Measurements from ENCODE around the gene TMED5.
"Not testable (repeated sequence)": the region's sequence is repeated elsewhere in the genome, so short reads cannot be mapped to it uniquely, and the experiment has no call there.

Gene TMED5

DNA sequence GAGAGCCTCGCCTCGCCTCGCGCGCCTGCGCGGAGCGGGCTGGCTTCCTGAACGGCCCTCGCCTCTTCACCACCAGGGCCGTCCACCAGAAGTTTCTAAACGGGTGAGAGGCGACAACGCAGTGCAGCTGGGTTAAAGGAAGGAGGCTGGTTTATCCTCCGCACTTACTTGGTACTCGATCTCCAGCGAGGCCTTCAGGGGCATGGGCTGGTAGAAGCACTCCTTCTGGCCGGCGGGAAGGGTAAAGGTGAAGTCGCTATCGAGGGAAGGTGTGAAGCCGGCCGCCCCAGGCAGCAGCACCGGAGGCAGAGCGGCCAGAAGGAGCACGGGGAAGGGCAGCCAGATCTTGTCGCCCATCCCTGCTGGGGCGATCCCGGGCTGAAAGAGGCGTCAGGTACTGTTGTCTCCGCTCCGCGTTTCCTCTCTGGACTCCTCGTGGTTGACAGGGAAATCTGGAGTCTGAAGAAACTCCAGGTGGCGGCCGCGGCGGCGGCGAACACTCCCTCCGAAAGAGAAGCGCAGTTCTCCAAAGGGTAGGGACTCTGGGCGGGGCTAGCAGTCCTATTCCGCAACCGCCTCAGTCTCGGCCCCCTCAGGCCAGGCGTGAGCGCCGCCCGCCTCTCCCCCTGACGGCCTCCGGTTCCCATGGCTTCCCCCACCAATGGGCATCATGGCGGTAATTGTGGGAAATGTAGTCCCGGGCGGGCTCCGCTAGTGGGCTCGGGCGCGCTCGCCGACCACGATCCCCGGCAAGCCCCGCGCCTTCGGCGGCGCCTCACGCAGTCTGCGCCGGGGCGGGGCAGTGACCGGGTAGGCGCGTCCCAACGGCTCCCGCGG is at the start of gene TMED5:
Gene TMED5 (minus strand): TSS at position 528 of the 837 bp plus-strand sequence. CDS start 171 bp downstream, at position 357.
- peak; percentile 91 for DNase-seq (ENCODE audit: low read depth)

DNA sequence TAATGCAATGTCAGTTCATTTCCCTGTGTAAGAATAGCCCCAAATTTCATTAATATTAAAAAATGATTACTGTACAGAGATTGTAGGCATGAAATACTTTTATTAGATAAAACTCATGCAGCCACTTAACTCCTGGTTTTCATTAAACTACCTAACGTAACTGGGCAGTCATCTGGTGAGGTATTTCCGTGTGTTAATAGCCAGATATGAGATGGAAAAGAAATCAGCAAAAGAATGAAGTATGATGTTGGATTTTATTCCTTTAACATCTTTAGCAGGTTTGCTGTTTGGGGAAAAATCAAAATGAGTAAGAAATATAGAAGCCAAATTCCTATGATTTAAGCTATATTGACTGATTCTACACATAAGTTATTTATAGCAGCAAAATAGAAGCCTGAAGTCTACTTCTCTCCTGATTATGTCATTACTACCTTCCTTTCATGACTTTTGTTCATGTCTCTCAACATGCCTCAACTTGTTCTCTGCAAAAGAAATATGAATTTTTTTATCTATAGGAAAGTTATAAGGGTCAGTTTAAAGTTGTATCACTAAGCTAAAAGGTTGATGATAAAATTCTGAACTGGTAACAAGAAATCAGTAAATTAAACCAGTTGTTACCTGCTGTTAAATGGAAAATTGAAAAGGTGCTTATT is 42.9 kb upstream of the TMED5 start:
- no peak for DNase-seq (ENCODE audit: low read depth)

DNA sequence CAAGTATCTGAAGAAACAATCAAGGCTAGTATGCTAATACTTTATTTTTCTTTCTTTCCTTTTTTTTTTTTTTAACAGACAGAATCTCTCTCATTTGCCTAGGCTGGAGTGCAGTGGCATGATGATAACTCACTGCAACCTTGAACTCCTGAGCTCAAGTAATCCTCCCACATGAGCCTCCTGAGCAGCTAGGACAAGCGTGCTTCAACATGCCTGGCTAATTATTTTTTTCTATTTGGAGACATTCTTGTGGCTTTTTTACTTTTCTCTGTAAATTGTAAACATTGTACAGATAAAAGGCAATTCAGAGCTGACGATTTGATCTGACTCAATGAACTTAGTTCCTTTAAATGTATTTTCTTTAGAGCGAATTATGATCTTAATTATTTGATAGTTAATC is 41.7 kb upstream of the TMED5 start:
- DNase-seq (ENCODE audit: low read depth) = no peak

DNA sequence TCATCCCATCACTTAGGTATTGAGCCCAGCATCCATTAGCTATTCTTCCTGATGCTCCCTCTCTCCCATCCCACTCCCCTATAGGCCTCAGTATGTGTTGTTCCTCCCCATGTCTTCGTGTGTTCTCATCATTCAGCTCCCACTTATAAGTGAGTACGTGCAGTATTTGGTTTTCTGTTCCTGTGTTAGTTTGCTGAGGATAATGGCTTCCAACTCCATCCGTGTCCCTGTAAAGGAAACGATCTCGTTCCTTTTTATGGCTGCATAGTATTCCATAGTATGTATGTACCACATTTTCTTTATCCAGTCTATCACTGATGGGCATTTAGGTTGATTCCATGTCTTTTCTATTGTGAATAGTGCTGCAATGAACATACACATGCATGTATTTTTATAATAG is 40.5 kb upstream of the TMED5 start:
- not testable (repeated sequence) for DNase-seq (ENCODE audit: low read depth)

DNA sequence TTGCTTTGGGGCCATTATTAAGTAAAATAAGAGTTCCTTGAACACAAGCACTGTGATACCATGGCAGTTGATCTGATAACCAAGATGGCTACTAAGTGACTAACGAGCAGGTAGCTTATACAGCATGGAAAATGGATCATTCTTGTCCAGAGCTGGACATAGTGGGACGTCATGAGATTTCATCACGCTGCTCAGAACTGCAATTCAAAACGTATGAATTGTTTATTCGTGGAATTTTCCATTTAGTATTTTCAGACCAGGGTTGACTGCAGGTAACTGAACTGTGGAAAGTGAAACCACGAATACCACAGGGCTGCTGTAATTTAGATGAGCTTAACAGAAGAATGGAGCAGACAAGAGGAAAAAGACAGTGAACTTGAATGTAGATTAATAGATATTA is 39.2 kb upstream of the TMED5 start:
- DNase-seq (ENCODE audit: low read depth) = no peak

DNA sequence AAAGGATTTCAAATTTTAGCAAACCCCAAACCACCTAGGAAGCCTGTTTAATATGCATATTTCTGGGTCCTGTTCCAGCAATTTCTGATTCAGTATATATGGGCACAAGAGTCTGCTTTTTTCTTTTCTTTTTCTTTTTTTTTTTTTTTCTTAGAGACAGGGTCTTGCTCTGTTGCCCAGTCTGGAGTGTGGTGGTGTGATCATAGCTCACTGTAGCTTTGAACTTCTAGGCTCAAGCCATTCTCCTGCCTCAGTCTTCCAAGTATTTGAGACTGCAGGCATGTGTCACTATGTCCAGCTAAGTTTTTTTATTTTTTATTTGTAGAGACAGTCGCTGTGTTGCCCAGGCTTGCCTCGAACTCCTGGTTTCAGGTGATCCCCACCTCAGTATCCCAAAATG is 35.1 kb upstream of the TMED5 start:
- DNase-seq (ENCODE audit: low read depth) = no peak

DNA sequence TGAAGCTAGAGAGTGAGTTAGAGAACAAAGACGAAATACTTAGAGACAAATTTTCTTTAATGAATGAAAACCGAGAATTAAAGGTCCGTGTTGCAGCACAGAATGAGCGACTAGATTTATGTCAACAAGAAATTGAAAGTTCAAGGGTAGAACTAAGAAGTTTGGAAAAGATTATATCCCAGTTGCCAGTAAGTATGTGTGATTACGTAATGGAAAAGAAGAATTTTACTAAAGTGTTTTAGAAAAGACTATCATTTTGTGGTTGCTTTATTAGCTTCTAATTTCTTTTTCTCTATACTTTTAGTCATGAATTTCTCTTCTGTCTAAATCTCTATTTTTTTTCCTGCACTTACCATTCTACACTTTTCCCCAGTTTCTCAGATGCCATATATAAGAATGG is 27.0 kb upstream of the TMED5 start:
- DNase-seq (ENCODE audit: low read depth) = no peak

DNA sequence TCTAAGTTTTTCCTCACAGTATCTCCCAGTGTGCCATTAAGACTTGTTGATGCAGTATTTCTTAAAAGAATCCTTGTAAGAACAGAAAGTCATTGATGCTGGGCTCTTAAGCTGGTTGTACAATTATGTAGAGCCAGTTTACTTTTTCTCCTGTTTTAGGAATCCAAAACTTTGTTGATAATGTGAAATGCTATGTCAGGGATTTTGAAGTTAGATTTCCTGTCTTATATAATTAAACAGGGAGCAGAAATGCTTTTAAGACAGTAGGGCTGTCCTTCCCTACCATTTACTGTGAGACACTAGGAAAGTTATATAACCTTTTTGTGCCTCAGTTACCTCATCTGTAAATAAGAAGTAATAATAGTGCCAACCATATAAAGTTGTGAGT is 26.3 kb upstream of the TMED5 start:
- DNase-seq (ENCODE audit: low read depth) = no peak

DNA sequence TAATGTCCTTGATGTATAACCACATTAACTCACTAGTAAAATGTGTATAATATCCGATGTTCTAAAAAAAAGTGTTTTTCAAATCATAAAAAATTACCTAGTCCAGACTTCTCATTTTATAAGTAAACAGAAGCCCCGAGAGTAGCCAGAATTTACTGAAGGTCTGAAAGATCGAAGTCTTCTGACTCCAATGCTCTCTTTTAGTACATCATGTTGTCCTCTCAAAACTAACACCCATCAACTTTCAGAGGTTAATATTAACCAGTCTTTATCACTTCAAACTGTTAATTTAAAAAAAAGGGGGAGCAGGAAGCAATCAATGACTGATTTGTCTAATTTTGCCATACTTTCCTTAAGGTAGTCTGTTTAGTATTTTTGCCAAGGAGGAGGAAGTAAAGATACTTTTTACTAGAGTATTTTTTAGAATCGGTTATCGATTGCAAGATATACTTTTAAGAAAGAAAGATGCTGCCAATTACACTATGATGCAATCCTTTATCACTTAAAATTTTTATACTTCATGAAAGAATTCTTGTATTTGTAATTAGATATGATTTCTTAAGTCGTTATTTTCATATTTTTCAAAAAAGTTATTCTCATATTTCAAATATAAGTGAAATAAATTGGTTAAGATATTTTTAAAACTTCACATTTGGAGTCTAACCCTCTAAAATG is 25.8 kb upstream of the TMED5 start:
- DNase-seq (ENCODE audit: low read depth) = no peak

DNA sequence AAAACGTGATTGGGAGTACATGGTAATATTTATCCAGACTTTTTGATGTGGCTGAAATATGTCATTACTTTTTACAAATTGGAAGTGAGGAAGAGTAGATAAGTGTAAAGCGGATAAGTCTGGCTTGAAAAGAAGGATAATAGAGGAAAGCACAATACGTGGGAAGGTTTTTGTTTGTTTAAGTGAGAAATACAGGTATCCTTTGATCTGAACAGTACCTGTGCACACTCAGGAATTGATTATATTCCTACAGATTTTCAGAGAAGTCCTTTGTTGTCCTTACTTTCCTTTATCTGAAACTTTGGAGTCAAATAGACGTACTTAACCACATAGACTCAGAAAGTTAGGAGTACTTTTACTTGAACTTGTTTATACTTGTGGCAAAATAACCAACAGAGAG is 20.5 kb upstream of the TMED5 start:
- DNase-seq (ENCODE audit: low read depth) = no peak

DNA sequence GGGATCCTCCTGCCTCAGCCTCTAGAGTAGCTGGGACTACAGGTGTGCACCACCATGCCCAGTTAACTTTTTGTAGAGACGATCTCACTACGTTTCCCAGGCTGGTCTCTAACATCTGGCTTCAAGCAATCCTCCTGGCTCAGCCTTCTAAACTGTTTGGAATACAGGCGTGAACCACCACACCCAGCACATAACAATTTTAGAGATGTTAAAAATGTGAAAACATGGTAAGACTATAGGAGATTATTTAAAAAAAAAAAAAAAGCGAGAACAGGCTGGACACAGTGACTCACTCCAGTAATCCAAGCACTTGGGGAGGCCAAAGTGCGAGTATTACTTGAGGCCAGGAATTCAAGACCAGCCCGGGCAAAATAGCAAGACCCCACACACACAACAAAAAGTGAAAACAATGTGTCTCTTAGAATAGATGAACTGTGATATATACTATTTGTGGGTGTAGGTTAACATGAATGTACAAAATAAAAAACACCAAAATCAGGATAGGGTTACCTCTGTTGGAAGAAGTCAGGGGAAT is 19.9 kb upstream of the TMED5 start:
- no peak for DNase-seq (ENCODE audit: low read depth)

DNA sequence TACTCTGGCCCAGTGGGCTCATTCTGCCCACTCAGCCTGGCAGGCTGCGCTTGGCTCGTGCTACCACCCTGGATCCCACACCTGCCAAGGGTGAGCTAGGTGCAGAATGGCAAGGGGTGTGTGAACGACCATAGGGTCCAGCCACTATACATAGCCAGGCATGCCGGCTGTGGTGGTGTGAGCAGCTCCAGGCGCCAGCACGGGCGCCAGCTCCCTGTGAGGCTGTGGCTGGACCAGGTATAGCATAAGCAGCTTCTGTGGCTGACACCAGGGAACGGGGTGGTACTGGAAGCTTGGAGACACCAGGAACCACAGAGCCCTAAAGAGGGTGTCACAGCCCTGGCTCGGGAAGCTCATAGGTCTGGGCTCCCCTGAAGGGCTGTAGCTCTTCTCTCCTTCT is 18.9 kb upstream of the TMED5 start:
- DNase-seq (ENCODE audit: low read depth) = no peak

DNA sequence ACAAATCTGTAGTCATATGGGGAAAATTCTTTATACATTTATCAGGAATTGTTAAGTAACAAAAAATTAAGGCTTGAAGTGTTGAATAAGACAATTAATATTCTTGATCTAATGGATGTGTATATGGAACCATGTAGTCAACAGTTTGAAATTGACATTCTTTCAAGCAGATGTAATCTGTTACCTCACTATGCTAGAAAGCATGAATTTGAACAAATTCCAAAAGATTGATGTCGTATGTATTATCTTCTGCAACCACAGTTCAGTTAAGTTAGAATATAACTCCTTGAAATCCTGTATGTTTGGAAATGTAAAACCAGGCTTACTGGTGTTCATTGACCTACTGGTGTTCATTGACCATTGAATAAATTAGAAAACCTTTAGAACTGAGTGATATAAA is 16.4 kb upstream of the TMED5 start:
- no peak for DNase-seq (ENCODE audit: low read depth)

DNA sequence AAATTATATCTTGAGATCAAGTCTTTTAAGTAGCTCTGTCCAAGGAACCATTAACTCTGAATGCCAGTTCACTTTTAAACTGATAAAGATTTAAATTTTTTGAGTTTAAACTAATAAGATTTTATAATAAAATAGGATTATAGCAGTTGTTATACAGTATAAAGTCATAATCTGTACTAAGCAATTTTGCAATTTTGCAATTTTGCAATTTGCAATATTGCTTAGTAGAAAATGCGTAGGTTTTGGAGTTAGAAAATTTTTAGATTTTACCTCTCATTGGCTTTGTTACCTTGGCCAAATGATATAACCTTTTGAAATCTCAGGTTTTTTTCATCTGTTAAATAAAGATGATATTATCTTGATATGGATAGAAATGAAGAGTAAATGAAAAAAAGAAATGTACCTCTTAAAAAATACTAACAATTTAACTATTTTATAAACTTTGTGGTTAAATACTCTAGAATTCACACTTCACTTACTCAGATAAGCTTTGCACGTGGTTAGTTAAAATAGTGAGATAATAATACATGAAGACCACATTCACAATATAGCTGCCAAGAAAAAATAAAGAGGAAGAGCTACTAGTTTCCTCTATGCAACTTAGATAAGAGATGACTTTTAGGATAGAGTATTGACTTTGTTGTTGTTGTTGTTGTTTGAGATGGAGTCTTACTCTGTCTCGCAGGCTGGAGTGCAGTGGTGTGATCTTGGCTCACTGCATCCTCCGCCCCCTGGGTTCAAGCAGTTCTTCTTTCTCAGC is 14.2 kb upstream of the TMED5 start:
- DNase-seq (ENCODE audit: low read depth) = no peak

DNA sequence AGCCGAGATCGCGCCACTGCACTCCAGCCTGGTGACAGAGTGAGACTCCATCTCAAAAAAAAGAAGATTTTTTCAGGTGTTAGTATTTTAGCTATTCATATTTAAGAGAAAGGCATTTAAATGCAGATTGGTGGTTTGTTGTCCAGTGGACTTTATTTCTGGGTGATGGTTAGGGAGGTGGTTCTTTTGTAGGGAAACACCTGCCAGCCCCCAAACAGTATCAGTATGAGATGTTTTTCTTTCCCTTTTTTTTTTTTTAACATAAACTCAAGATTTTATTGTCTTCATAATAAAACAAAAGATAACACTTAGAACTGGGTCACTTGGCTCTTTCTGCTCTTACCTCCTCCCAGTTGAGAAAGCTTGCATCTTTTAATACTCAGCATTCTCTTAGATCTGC is 10.2 kb upstream of the TMED5 start:
- no peak for DNase-seq (ENCODE audit: low read depth)

DNA sequence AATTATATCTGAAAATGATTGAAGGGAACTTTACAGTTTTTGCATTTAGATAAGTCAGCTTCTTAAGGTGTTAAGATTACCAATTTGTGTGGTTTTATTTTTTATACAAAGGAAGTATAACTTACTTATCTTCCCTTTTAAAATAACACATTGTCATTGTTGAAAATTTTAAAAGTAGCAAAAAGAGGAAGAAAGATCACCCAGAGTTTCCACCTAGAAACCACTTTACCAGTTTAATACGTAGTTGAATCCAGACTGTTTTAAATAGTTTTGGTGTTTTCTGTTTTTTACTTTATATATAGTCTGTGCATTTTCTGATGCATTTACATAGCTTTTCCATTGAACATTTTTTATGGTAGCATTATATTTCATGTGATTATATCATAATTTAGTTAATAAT is 6.5 kb upstream of the TMED5 start:
- no peak for DNase-seq (ENCODE audit: low read depth)

DNA sequence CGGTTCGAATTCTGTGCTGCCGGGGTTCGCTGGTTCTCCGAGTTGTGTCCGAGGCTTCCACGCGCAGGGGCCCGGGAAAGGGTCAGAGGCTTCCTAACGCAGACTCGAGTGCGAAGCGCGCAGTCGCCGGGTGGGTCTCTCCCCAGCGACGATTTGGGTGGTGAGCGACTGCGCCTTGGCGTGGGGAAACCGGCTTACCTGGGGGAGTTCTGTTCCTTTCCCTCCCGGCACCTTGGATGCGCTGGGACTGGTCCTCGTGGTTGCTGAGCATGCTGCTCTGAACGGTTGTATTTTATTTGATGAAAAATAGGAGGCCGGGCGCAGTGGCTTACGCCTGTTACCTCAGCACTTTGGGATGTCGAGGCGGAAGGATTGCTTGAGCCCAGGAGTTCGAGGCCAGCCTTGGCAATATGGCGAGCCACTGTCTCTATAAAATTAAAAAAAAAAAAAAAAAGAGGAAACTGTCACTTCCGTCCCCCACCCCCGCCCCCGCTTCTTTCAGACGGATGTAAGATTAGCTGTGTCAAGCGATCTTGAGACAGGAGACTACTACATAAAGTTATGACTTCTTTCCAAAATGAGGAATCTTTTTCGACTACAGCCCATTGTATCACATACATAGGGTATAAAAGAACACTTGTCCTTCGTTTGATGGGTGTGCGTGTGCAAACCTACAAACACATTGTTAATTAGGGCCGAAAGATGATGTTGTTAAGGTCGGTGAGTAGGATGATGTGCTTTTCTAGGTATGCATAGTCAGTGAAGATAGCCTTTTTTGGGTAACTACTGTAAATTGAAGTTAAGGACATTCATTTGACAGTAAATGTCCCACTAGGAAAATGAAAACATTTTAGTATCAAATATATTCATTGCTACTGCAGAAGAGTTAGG is 755 bp upstream of the TMED5 start, which contains the start of gene CCDC18:
Gene CCDC18 (plus strand): TSS at position 2 of the 891 bp plus-strand sequence. CDS start 2,638 bp downstream, outside the sequence.
- DNase-seq (ENCODE audit: low read depth) = no peak

DNA sequence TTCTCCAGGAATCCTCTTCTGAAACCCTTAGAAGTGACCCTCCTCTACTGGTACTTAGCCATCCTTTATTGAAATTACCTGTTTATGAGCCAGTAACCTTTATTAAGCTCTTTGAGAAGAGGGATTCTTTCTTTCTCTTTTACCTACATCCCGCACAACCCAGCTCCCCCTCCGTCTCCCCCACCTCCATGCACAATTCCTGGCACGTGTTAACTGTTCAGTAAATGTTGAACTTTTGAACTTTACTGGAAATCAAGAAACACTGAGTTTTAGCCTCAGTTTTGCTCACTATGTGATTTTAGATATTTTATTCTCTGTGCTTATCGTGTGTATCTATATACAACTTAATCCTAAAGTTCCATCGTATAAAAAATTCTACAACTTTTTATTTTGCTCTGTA is 1.8 kb downstream of the TMED5 start:
- DNase-seq (ENCODE audit: low read depth) = no peak

DNA sequence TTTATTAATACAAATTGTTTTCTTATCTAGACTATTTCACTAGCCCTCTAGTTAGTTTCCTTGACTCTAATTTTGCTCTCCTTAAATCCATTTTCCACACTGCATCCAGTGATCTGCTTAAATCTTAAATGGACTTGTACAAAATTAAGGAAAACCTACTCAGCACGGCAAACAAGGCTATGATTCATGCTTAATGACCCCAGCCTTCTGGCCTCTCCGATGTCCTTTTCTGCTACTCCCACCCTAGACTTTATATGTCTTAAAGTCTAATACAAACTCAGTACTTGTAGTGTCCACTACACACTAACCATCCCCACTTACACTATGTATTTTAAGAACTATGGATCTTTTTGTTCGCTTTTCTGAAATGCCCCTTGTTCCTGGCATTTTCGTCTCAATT is 2.2 kb downstream of the TMED5 start:
- DNase-seq (ENCODE audit: low read depth) = no peak

DNA sequence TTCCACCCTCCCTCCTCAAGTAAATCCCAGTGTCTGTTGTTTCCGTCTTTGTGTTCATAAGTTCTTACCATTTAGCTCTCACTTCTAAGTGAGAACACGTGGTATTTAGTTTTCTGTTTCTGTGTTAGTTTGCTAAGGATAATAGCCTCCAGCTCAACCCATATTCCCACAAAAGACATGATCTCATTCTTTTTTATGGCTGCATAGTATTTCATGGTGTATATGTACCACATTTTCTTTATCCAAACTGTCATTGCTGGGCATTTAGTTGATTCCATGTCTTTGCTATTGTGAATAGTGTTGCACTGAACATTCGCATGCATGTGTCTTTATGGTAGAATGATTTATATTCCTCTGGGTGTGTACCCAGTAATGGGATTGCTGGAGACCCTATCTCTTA is 5.6 kb downstream of the TMED5 start:
- not testable (repeated sequence) for DNase-seq (ENCODE audit: low read depth)

DNA sequence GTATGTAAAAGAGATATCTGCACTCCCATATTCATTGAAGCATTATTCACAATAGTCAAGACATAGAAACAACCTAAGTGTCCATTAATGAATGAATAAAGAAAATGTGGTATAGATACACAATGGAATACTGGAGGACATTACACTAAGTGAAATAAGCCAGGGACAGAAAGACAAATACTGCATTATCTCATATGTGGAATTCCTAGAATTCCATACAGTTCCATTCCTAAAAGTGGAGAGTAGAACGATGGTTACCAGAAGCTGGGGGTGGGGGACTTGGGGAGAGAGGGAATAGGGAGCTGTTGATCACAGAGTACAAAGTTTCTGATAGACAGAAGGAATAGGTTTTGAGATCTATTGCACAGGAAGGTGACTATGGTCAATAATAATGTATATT is 7.4 kb downstream of the TMED5 start:
- no peak for DNase-seq (ENCODE audit: low read depth)

Measured in HS-5 (cell line).